ENCODE measurements around the gene TRIM32. TPM values are rescaled to one million over a fixed set of nuclear protein-coding genes. Genes with fewer than 3 reads are reported as not detected.
"Not testable (repeated sequence)": the region's sequence is repeated elsewhere in the genome, so short reads cannot be mapped to it uniquely, and the experiment has no call there.

The TRIM32 gene
- total and polyA plus RNA-seq, 7 donors: 2.8 to 16.1 (median 11.9) TPM

- WGBS, 2 donors: 5 to 21% methylated on average over 7 of the region's 7 CpGs
- TF ChIP-seq EP300 (IDR thresholded peaks at IDR 0.05) (no peak), CTCF (IDR thresholded peaks at IDR 0.05) (no peak), POLR2A (IDR thresholded peaks at IDR 0.05) (no peak), POLR2AphosphoS5 (IDR thresholded peaks at IDR 0.05) (no peak)
- Histone ChIP-seq H3K27me3 (no peaks in the 10 kb centered on the region), H3K4me3 (peak overlapping the region; percentile 72 to 91 (median 85)), H3K4me1 (peaks cover 0 to 45% (median 35%) of the 10 kb centered on the region in 4 donors), H3K27ac (peak overlapping the region in 3 of 4 donors; percentile 85 to 86 (median 86)), H3K9me3 (no peaks in the 10 kb centered on the region), H3K36me3 (no peaks in the 10 kb centered on the region)
- intact Hi-C loops (cut with DNase I): no loop called here
- DNase-seq: no peak
Observed at GRCh38 chr9:116687754-116688135, 640 bp downstream of the TRIM32 start.

- intact Hi-C loops (cut with DNase I): no loop called here
- Histone ChIP-seq H3K36me3 (no peaks in the 10 kb centered on the region), H3K4me3 (no peak overlapping the region), H3K27ac (no peak overlapping the region), H3K9me3 (no peaks in the 10 kb centered on the region), H3K27me3 (no peaks in the 10 kb centered on the region), H3K4me1 (peaks cover 0 to 57% (median 47%) of the 10 kb centered on the region in 4 donors)
- DNase-seq: no peak
- TF ChIP-seq POLR2A (IDR thresholded peaks at IDR 0.05) (no peak), EP300 (IDR thresholded peaks at IDR 0.05) (no peak), CTCF (IDR thresholded peaks at IDR 0.05) (no peak), POLR2AphosphoS5 (IDR thresholded peaks at IDR 0.05) (no peak)
- WGBS, 2 donors: 32 to 70% methylated on average over 3 of the region's 3 CpGs
Observed at GRCh38 chr9:116688806-116689485, 1.8 kb downstream of the TRIM32 start.

GRCh38 chr9:116689486-116690032 is 2.5 kb downstream of the TRIM32 start:
- no peak for TF ChIP-seq POLR2AphosphoS5 (IDR thresholded peaks at IDR 0.05)
- TF ChIP-seq POLR2A (IDR thresholded peaks at IDR 0.05): no peak
- no peak for TF ChIP-seq CTCF (IDR thresholded peaks at IDR 0.05)
- no peak for TF ChIP-seq EP300 (IDR thresholded peaks at IDR 0.05)
- DNase-seq: no peak
- intact Hi-C loops (cut with DNase I): no loop called here
- Histone ChIP-seq H3K27me3 (no peaks in the 10 kb centered on the region), H3K9me3 (no peaks in the 10 kb centered on the region), H3K4me3 (no peak overlapping the region), H3K4me1 (peaks cover 0 to 60% (median 51%) of the 10 kb centered on the region in 4 donors), H3K27ac (no peak overlapping the region), H3K36me3 (no peaks in the 10 kb centered on the region)
- WGBS, 2 donors: 74 to 85% methylated on average over 3 of the region's 3 CpGs

GRCh38 chr9:116690805-116691204 is 3.7 kb downstream of the TRIM32 start:
- H3K36me3 ChIP-seq; DNase-seq; H3K4me3 ChIP-seq; H3K9me3 ChIP-seq; H3K27me3 ChIP-seq; H3K27ac ChIP-seq; intact Hi-C loops (cut with DNase I): not testable (repeated sequence)
- H3K4me1 ChIP-seq: peaks cover 0 to 60% (median 54%) of the 10 kb centered on the region in 4 donors

- 88 to 89% methylated on average over 3 of the region's 3 CpGs for WGBS, 2 donors
Observed at GRCh38 chr9:116691607-116692006, 4.5 kb downstream of the TRIM32 start.

More at GRCh38 chr9:116691607-116692006, 4.5 kb downstream of the TRIM32 start:
- no peaks in the 10 kb centered on the region for H3K9me3 ChIP-seq
- TF ChIP-seq EP300 (IDR thresholded peaks at IDR 0.05) (no peak), CTCF (IDR thresholded peaks at IDR 0.05) (no peak), POLR2AphosphoS5 (IDR thresholded peaks at IDR 0.05) (no peak), POLR2A (IDR thresholded peaks at IDR 0.05) (no peak)
- H3K4me1 ChIP-seq: peaks cover 0 to 55% (median 49%) of the 10 kb centered on the region in 4 donors
- no peaks in the 10 kb centered on the region for H3K27me3 ChIP-seq
- no peak for DNase-seq
- no peaks in the 10 kb centered on the region for H3K36me3 ChIP-seq
- H3K27ac ChIP-seq: no peak overlapping the region
- H3K4me3 ChIP-seq: no peak overlapping the region
- intact Hi-C loops (cut with DNase I): no loop called here

Measured in sigmoid colon (tissue), 7 donors.